ELR (cell line): Measurements from ENCODE around the gene RTCA.
A peak's percentile ranks its signal among the peaks of the same experiment; 100 is the strongest.
"Not testable (repeated sequence)": the region's sequence is repeated elsewhere in the genome, so short reads cannot be mapped to it uniquely, and the experiment has no call there.

Source experiments
- DNase-seq: peaks from one replicate; pipeline ENCODE4 v3.0.0-alpha.2; 2015; ENCODE audit warnings: low read depth

The RTCA gene

GRCh38 chr1:100258427-100258826 lies 7.6 kb upstream of the RTCA start:
- DNase-seq = not testable (repeated sequence)

- DNase-seq = no peak
Measured at GRCh38 chr1:100261686-100262085, 4.3 kb upstream of the RTCA start.

GRCh38 chr1:100264081-100264480 lies 1.9 kb upstream of the RTCA start:
- DNase-seq = not testable (repeated sequence)

GRCh38 chr1:100265562-100265930 lies 470 bp upstream of the RTCA start:
- DNase-seq = peak; percentile 52

- DNase-seq = peak; percentile 33
Measured at GRCh38 chr1:100266741-100267140, 725 bp downstream of the RTCA start.

GRCh38 chr1:100267284-100267683 lies 1.3 kb downstream of the RTCA start:
- no peak for DNase-seq

GRCh38 chr1:100268202-100268601 lies 2.2 kb downstream of the RTCA start:
- no peak for DNase-seq

GRCh38 chr1:100277866-100278265 lies 11.8 kb downstream of the RTCA start:
- peak; percentile 43 for DNase-seq

- no peak for DNase-seq
Measured at GRCh38 chr1:100279358-100279923, 13.4 kb downstream of the RTCA start.

- DNase-seq = no peak
Measured at GRCh38 chr1:100279954-100280682, 14.1 kb downstream of the RTCA start.

GRCh38 chr1:100284591-100284990 lies 18.6 kb downstream of the RTCA start:
- no peak for DNase-seq

- DNase-seq = no peak
Measured at GRCh38 chr1:100287162-100287561, 21.1 kb downstream of the RTCA start.

- no peak for DNase-seq
Measured at GRCh38 chr1:100290291-100290690, 24.3 kb downstream of the RTCA start.

- peak; percentile 17 for DNase-seq
Measured at GRCh38 chr1:100292711-100293110, 26.7 kb downstream of the RTCA start.

- DNase-seq = no peak
Measured at GRCh38 chr1:100296140-100296539, 30.1 kb downstream of the RTCA start.

GRCh38 chr1:100296997-100297396 lies 31.0 kb downstream of the RTCA start:
- not testable (repeated sequence) for DNase-seq

- no peak for DNase-seq
Measured at GRCh38 chr1:100298512-100298911, 32.5 kb downstream of the RTCA start.

- DNase-seq = no peak
Measured at GRCh38 chr1:100299521-100300222, 33.7 kb downstream of the RTCA start.

GRCh38 chr1:100300691-100301090 lies 34.7 kb downstream of the RTCA start:
- no peak for DNase-seq

- no peak for DNase-seq
Measured at GRCh38 chr1:100302739-100303138, 36.7 kb downstream of the RTCA start.

- DNase-seq = no peak
Measured at GRCh38 chr1:100304227-100304626, 38.2 kb downstream of the RTCA start.

GRCh38 chr1:100304921-100305320 lies 38.9 kb downstream of the RTCA start:
- DNase-seq = no peak

GRCh38 chr1:100305954-100306353 lies 39.9 kb downstream of the RTCA start:
- DNase-seq = no peak
